Stimulated activated naive CD4-positive, alpha-beta T cell treated with Interleukin-2 at 50 U/mL for 16 hours (primary cell): Measurements from ENCODE around the gene APRT.

Experiments
- DNase-seq: peaks from one replicate; lab custom pipeline; 2025; lab: John Stamatoyannopoulos, UW

The APRT gene

GRCh38 chr16:88811769-88812512 is at the start of gene APRT:
Gene APRT, minus strand, starts transcription at chr16:88811928. Its CDS starts 29 bp downstream, at chr16:88811899.
- DNase-seq, result peak; percentile 91

- DNase-seq, result no peak
Measured at GRCh38 chr16:88861359-88861758, 49.6 kb upstream of the APRT start.

GRCh38 chr16:88859381-88860091 is 47.8 kb upstream of the APRT start:
- no peak for DNase-seq

GRCh38 chr16:88857728-88858339 is 46.1 kb upstream of the APRT start:
- peak; percentile 75 for DNase-seq

- DNase-seq, result peak; percentile 97
Measured at GRCh38 chr16:88856828-88857727, 45.4 kb upstream of the APRT start, which contains the start of the genes GALNS and TRAPPC2L. Gene GALNS, minus strand, starts transcription at chr16:88856947. Its CDS starts 70 bp downstream, at chr16:88856877. Gene TRAPPC2L, plus strand, starts transcription at chr16:88857127. Its CDS starts 24 bp downstream, at chr16:88857151.

GRCh38 chr16:88856122-88856827 is 44.5 kb upstream of the APRT start:
- peak; percentile 51 for DNase-seq

- DNase-seq, result no peak
Measured at GRCh38 chr16:88855736-88856121, 44.0 kb upstream of the APRT start.

- DNase-seq, result no peak
Measured at GRCh38 chr16:88855176-88855575, 43.4 kb upstream of the APRT start.

GRCh38 chr16:88854306-88855111 is 42.8 kb upstream of the APRT start:
- DNase-seq, result no peak

- no peak for DNase-seq
Measured at GRCh38 chr16:88853325-88853941, 41.7 kb upstream of the APRT start.

- DNase-seq, result no peak
Measured at GRCh38 chr16:88851616-88852015, 39.9 kb upstream of the APRT start.

GRCh38 chr16:88850531-88851199 is 38.9 kb upstream of the APRT start:
- no peak for DNase-seq

GRCh38 chr16:88848557-88848956 is 36.8 kb upstream of the APRT start:
- DNase-seq, result no peak

- DNase-seq, result no peak
Measured at GRCh38 chr16:88847654-88848053, 35.9 kb upstream of the APRT start.

GRCh38 chr16:88846088-88846487 is 34.4 kb upstream of the APRT start:
- no peak for DNase-seq

- DNase-seq, result no peak
Measured at GRCh38 chr16:88844419-88845036, 32.8 kb upstream of the APRT start.

- DNase-seq, result no peak
Measured at GRCh38 chr16:88843256-88843655, 31.5 kb upstream of the APRT start.

GRCh38 chr16:88842806-88843205 is 31.1 kb upstream of the APRT start:
- no peak for DNase-seq

GRCh38 chr16:88842308-88842756 is 30.6 kb upstream of the APRT start:
- DNase-seq, result no peak
